A673 (cell line): Measurements from ENCODE around the gene TCEAL7.

Experiments
- CTCF ChIP-seq: fragments of 300-800, 200-600 bp; sonication (generic); conservative IDR thresholded peaks from 2 replicates; pipeline ENCODE4 v1.5.1; 2017; ENCODE audit warnings: low read depth, mild to moderate bottlenecking, antibody characterized with exemption, low read length, moderate library complexity, mixed read lengths
- EZH2 ChIP-seq: fragments of 200-600 bp; sonication (generic); IDR thresholded peaks from 2 replicates; pipeline ENCODE4 v1.6.1; 2017; ENCODE audit warnings: borderline replicate concordance, low read depth, mild to moderate bottlenecking, mixed read lengths, antibody characterized with exemption, low read length; ENCODE audit not compliant: poor library complexity, severe bottlenecking

- TF ChIP-seq CTCF (no peak), EZH2 (no peak)
Measured at GRCh38 chrX:103311399-103311780, 18.6 kb upstream of the TCEAL7 start.
